Melanocyte of skin (primary cell): Measurements from ENCODE around the gene LCE2B. TPM values are rescaled to one million over a fixed set of nuclear protein-coding genes. Genes with fewer than 3 reads are reported as not detected.

Experiments
- total RNA-seq, 2 donors: library from RNA; depleted of rRNA; stranded (reverse); fragments of >200 nt; gene quantifications; 2 replicates each; pipeline ENCODE4 v1.2.3, GENCODE V29; 2012

LCE2B gene
- not detected for total RNA-seq

GRCh38 chr1:152685823-152686222 is at the start of gene LCE2B:
Gene LCE2B, plus strand, starts transcription at chr1:152686123. Its CDS starts 721 bp downstream, at chr1:152686844.

GRCh38 chr1:152663098-152663497 is 22.8 kb upstream of the LCE2B start, which contains the start of gene LCE2D:
Gene LCE2D, plus strand, starts transcription at chr1:152663380. Its CDS starts 726 bp downstream, at chr1:152664106.

GRCh38 chr1:152674983-152675382 is 10.9 kb upstream of the LCE2B start, which contains the start of gene LCE2C:
Gene LCE2C, plus strand, starts transcription at chr1:152675279. Its CDS starts 737 bp downstream, at chr1:152676016.

GRCh38 chr1:152697701-152698600 is 12.0 kb downstream of the LCE2B start, which contains the start of gene LCE2A:
Gene LCE2A, plus strand, starts transcription at chr1:152698345. Its CDS starts 557 bp downstream, at chr1:152698902.

GRCh38 chr1:152707860-152708259 is 21.9 kb downstream of the LCE2B start, which contains the start of gene LCE4A:
Gene LCE4A, plus strand, starts transcription at chr1:152708160. Its CDS starts 916 bp downstream, at chr1:152709076.

Other genes with a start within 250 kb of the LCE2B start
- not detected for gene LCE5A, start 175.3 kb upstream of the LCE2B start, total RNA-seq
- not detected for gene CRCT1, start 171.6 kb upstream of the LCE2B start, total RNA-seq
- gene LCE3E, start 119.3 kb upstream of the LCE2B start, total RNA-seq, result not detected
- gene LCE3D, start 105.6 kb upstream of the LCE2B start, total RNA-seq, result not detected
- not detected for gene LCE3C, start 85.9 kb upstream of the LCE2B start, total RNA-seq
- gene LCE3B, start 72.3 kb upstream of the LCE2B start, total RNA-seq, result not detected
- not detected for gene LCE3A, start 63.0 kb upstream of the LCE2B start, total RNA-seq
- gene LCE2D, start 22.7 kb upstream of the LCE2B start, total RNA-seq, result not detected
- gene LCE2C, start 10.8 kb upstream of the LCE2B start, total RNA-seq, result not detected
- gene LCE2A, start 12.2 kb downstream of the LCE2B start, total RNA-seq, result 1 to 10 TPM in 1 of 2 donors, under 1 TPM in 1; 0.69 to 1.3 TPM
- not detected for gene LCE4A, start 22.0 kb downstream of the LCE2B start, total RNA-seq
- gene KPRP, start 71.9 kb downstream of the LCE2B start, total RNA-seq, result not detected
- gene LCE1F, start 89.0 kb downstream of the LCE2B start, total RNA-seq, result not detected
- gene LCE1E, start 100.1 kb downstream of the LCE2B start, total RNA-seq, result not detected
- not detected for gene LCE1D, start 110.6 kb downstream of the LCE2B start, total RNA-seq
- gene LCE1C, start 120.5 kb downstream of the LCE2B start, total RNA-seq, result not detected
- not detected for gene LCE1B, start 125.8 kb downstream of the LCE2B start, total RNA-seq
- gene LCE1A, start 141.3 kb downstream of the LCE2B start, total RNA-seq, result not detected
- gene LCE6A, start 156.7 kb downstream of the LCE2B start, total RNA-seq, result not detected
- not detected for gene LCE7A, start 173.9 kb downstream of the LCE2B start, total RNA-seq
- gene SMCP, start 192.2 kb downstream of the LCE2B start, total RNA-seq, result not detected
- not detected for gene IVL, start 222.4 kb downstream of the LCE2B start, total RNA-seq